ENCODE data around the gene NDUFA13.
A peak's percentile ranks its signal among the peaks of the same experiment; 100 is the strongest.
"Not testable (repeated sequence)": the region's sequence is repeated elsewhere in the genome, so short reads cannot be mapped to it uniquely, and the experiment has no call there.

The NDUFA13 gene

DNA sequence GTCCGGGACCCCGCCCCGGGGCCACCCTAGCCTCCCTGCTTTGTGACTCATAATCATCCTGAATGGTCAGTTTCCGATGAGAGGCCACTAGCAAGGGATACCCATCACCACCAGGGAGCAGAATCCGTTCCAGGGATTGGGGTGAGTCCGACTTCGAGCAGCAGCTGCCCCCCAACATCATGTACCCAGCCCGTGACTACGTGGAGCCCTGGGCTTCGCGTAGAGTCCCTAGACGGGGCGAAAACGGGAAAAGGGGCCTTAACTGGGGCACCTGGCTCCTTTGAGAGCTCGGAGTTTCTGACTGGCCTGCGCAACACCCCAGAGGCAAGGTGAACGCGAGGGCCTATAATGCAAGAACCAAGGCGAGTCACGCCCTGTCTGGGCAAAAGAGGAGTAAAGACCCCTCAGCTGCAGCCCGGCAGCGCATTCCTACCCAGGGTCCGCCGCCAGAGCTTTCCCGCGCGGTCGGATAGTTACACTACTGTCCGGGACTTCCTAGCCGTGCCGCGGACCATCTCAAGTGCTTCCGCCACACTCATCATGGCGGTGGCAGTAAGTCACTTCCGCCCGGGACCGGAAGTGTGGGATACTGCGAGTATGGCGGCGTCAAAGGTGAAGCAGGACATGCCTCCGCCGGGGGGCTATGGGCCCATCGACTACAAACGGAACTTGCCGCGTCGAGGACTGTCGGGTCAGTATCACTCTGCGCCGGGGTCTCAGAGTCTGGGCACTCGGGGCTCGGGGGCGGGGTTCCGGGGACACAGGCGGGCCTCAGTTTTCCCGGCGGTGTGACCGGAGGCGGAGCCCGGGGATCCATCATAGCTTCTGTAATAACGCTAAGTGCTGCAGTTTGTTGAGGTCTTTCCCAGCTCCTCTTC is at the start of gene NDUFA13:
Gene NDUFA13 (plus strand): TSS at position 584 of the 878 bp plus-strand sequence. CDS start 14 bp downstream, at position 598.
- peak in 1 of 2 experiments; percentile 73 for DNase-seq

DNA sequence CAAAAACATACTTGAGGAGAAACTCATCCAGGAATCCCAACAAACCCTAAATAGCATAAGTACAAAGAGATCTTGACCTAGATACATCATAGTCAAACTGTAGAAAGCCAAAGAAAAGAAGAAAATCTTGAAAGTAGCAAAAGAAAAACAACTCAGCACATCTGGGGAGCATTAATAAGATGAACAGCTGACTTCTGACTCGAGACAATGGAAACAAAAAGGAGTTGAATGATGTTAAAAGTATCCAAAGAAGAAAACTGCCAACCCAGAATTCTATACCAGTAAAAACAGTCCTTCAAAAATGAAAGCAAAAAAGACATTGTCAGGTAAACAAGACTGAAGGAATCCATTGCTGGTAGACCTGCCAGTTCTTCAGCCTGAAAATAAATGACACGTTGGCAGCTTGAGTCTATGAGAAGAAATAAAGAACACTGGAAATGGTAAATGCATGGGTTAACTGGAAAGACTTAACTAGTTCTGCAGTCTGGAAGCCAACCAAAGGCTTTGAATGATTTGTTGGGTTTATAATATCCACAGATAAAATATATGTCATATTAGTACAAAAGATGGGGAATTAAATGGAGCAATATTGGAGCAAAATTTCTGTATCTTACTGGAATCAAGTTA is 47.5 kb upstream of the NDUFA13 start:
- no peak for DNase-seq

DNA sequence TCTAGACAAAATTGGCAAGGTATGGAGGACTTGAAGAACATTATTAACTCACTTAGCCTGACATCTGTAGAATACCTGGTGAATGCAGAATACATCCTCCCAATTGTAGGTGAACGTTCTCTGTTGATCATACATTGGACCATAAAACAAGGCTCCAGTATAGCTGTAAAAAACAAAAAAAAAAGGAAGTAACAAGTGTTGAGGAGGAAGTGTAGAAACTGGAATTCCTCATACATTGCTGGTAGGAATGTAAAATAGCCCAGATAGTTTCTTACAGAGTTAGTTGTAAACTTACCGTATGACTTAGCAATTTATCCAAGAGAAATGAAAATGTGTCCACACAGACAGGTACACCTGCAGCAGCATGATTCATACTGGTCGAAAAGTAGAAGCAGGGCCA is 45.4 kb upstream of the NDUFA13 start:
- DNase-seq, result no peak

GRCh38 chr19:19471682-19472081 is 44.3 kb upstream of the NDUFA13 start:
- DNase-seq, result no peak

DNA sequence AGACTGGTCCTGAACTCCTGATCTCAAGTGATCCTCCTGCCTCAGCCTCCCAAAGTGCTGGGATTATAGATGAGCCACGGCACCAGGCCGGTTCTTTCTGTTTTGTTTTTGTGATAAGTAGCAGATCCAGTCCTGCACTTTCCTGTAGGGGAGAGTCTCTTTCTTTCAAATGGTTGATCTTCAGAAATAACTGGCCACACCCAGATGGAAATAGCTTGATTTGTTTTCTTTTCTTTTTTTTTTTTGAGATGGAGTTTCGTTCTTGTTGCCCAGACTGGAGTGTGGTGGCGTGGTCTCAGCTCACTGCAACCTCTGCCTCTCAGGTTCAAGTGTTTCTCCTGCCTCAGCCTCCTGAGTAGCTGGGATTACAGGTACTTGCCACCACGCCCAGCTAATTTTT is 43.9 kb upstream of the NDUFA13 start:
- not testable (repeated sequence) for DNase-seq

DNA sequence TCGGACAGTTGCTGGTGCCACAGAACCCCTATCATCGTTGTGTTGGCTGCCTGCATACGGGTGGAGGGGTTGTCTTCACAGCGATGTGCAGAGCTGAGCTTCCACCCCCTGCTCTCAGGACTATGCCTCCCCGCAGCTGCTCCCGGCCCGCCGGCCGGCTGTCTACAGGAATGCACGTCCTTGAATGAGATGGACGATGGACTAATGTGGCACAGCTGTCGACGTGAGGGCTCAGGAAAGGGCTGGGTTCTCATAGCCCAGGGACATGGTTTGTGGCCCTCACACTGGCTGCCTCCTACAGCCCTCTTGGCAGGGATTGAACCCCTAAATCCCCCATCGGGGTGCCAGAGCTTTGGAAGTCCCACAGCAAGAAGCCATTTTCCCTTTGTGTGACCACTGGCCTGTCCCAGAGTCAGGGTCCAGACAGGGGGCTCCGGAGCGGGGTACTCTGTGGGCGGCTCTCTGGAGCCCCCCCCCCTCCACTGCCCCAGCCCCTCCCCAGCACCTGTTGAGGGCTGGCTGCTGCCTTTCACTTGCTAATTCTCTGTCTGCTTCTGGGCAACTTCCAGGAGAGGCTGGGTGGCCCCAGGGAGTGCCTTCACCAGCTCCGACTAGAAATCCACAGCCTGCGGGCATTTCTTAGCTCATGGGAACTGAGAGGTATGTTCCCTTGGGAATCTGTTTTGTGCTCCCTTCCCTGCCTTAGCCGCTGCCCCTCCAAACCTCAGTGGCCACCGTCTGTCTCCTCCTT is 40.8 kb upstream of the NDUFA13 start:
- DNase-seq, result no peak

GRCh38 chr19:19475849-19476828 is 39.9 kb upstream of the NDUFA13 start:
- DNase-seq, result peak in 1 of 2 experiments; percentile 19

DNA sequence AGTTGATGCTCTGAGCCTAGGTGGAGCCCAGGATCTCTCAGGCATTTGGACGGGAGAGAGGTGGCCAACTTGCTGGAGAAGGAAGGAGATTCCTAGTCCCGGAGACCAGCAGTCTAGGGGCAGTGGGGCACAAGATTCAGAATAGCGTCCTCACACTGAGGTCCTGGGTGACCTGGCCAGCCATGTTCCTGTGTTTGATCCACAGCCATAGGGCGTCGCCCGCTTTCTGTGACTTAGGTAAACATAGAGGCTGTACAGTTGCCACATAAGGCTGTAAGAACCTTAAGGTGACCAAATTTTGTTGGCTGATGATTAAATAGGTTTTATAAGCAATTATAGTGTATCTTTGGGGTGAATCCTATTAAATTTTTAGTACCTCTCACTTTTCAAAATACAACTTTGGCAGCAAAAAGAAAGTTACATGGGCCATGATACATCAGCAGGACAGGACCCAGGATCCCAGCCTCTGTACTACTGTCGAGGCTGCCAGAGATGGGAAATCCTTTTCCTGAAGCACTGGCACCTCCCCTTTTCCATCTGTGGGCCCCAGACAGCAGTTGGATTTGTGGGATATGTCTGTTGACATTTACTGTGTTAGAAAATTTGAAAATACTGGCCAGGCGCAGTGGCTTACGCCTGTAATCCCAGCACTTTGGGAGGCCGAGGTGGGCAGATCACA is 38.2 kb upstream of the NDUFA13 start:
- no peak for DNase-seq

GRCh38 chr19:19480688-19481087 is 35.3 kb upstream of the NDUFA13 start:
- no peak for DNase-seq

DNA sequence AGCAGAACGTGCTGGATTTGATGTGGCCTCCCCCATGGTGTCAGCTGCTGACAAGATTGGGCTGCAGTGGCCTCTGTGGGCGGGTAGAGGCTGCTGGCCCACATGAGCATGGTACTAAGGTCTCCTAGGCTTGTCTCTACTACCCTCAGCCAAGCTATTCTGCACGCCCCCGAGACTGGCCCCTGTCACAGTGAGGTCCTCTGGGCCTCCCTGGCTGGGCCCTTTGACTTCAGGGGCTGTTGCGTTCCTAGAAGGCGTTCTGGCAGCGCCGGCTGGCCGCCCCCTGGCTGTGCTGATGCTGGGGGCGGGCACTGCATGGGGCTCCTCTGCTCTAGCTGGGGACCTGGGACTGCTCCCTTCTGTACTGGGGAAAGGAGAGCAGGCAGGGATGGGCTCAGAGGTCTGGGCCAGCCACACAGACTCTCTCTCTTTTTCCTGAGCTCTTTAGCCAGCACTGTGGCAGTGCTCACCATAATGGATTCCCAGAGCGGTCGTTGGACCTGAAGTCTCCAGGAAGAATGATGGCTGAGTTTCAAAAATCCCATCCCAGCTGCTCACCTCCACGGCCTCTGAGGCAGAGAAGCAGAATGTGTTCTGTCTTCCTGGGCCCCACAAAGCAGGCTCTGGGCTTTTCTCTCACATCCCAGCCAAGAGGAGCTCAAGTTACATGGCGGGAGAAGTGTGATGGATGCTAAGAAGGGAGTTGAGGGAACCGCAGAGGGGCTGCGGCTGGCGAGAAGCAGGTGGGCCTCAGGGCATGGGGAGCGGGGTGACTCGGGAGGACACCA is 33.0 kb upstream of the NDUFA13 start:
- no peak for DNase-seq

GRCh38 chr19:19485161-19485997 is 30.6 kb upstream of the NDUFA13 start:
- DNase-seq, result no peak

- DNase-seq, result no peak
Observed at GRCh38 chr19:19485998-19486290, 30.1 kb upstream of the NDUFA13 start.

DNA sequence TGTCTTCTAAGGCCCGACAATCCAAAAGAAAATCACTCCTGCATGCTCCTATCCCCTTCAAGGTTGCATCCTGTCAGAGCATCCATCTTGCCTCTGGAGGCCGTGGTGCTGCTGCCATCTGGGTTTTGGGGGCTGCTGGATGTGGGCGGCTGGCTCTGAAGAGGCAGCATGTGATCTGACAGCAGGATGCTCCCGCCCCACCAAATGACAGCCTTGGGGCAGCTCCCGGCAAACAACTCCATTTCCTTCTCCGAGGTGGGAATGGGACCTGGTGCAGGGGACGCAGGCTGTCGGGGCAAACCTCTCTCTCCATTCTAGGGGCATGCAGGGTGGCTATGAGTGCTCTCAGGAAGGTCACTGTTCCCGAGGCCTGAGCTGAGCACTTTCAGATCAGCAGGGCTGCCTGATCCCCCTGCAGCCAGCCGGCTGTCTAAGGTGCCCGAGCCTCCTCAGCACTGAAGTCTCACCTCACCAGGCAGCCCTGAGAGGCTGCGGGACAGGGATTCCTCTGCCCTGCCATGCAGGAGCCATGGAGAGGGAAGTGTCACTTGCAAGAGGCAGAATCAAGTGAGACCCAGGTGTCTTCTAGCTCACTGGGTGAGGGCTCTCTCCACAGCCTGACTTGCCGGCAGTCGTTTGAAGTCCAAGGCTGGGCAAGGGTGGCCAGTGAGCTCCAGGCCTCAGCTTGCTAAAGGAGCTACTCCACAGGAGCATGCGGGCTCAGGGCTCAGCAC is 29.5 kb upstream of the NDUFA13 start:
- no peak for DNase-seq

DNA sequence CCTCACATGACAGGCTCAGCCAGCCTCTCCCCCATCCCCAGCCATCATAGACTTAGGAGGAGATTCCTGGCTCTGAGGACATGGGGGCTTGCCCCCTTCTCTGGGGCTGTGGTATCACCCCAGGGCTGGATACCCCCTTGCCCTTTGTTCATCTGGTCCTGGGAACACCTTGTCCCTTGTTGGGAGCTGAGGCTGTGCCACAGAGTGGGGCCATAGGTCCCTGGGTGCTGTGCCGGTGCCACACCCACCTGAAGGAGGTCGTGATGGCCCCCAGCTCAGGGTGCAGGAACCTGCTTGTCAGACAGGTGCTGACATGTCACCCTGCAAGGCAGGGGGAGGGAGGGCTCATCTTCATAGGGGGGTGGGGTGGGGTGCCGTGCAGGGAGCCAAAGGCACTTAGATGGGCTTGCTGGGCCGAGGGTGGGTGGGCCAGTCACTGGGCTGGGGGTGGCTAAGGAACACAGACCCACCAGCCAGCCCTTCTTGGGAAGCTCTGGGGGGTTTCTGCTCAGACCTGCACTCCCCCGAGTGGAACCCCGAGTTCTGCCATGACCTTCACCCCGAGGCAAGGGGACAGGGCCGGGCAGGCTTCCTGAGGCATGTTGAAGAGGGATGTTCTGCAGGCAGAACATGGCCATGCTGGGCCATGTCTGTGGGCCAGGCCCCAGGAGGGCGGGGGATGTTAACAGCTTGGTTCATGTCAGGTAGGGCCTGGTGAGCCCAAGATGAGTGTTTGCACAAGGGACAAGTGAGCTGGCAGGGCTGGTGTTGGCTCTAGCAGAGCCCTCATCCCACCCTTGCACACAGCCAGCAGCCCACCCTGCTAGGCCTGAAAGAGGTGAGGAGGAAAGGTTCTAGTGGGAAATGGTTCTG is 28.7 kb upstream of the NDUFA13 start:
- no peak for DNase-seq

DNA sequence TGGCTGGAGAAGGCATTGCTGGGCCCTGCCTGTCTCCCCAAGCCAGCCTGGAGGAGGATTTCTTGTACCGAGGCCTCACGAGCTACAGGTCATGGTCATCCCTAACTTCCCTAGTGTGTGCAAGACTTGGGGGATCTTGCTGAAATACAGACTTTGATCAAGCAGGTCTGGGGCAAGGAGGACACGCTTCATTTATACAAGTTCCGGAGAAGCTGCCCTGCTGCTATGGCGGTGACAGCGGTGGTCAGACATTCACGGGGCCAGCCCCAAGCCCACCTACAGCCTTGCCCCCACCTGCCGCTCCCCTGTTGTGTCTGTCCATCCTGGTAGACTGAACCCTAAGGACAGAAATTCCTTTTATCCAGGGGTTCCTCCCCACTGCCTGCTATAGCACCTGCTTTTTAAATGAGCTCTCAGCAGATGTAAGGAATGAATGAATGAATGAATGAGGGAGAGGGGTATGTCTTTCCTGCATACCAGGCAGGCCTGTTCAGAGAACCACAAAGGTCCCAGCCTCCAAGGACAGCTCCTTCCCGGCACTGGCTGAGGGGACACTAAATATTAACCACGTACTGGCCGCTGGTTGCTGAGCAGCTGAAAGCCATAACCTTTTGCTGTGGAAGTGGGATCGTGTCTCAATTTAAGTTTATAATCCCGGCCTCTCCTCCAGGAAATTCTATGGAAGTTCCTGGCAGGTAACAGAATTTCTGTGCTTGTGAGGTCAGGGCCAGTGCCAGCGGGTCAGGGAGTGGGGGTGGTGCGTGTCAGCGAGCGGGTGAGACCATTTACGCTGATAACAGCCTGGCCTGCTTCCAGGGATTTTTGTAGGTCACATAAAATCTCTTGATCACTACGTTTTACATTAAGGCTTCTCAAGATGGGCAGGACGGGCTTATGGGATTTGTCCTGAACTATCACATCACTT is 27.8 kb upstream of the NDUFA13 start:
- DNase-seq, result no peak

DNA sequence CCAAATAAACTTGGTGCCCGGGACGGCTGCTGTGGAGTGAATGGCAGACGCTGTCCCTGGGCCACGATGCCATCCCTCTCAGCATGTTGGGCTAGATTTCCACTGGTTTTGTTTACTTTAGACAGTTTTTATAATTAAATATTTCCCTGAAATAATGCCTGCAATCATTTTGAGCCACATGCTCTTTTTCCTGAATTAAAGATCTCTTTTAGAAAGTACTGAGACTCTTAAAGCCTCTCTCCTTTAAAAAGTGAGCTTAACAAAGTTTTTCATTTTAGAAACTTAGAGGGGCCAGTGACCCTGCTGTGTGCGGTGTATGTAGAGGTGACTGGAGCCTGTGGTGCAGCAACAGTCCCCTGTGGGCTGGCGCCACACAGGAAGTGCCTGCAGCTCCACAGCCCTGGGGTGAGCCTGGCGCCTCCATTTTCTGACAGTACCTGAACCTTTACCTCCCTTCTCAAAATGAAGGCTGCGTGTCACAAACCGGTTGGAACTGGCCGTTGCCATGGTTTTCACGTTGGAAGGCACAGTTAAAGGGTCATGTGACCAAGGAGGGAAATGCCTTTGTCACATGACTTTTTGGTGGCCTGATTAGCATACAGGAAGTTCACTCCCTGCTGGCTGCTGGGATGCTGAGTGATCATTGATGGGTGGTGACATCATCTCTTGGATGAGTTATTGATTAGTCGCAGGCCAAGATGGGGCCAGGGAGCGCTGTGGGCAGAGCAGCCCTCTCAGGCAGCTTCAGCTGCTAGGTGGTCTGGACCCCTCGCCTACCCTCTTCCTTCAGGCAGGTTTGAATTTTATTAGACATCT is 26.9 kb upstream of the NDUFA13 start:
- DNase-seq, result no peak

Measured in cerebellar nuclear complex (tissue), 1 donor.